Testis (tissue), 2 donors: ENCODE results near the gene MTHFR.

Source experiments
- POLR2A ChIP-seq: fragments of 450-650 bp; IDR thresholded peaks from one replicate; pipeline ENCODE4 v1.6.1; 2017; ENCODE audit warnings: antibody characterized with exemption, mild to moderate bottlenecking, moderate library complexity
- TF ChIP-seq, protein P1 (sequence below), 3 experiments: fragments of 450-650 bp in 2 of 3; fragments of 200-600 bp in 1 of 3; sonication (generic) in 1 of 3; IDR thresholded peaks; one replicate each; pipeline ENCODE4 v1.5.1; 2016 to 2019; ENCODE audit warnings: antibody characterized with exemption in 3 of 3, mild to moderate bottlenecking in 2 of 3, moderate library complexity in 1 of 3

GRCh38 chr1:11839727-11840705 lies 34.3 kb upstream of the MTHFR start:
- TF ChIP-seq, protein P1, sequence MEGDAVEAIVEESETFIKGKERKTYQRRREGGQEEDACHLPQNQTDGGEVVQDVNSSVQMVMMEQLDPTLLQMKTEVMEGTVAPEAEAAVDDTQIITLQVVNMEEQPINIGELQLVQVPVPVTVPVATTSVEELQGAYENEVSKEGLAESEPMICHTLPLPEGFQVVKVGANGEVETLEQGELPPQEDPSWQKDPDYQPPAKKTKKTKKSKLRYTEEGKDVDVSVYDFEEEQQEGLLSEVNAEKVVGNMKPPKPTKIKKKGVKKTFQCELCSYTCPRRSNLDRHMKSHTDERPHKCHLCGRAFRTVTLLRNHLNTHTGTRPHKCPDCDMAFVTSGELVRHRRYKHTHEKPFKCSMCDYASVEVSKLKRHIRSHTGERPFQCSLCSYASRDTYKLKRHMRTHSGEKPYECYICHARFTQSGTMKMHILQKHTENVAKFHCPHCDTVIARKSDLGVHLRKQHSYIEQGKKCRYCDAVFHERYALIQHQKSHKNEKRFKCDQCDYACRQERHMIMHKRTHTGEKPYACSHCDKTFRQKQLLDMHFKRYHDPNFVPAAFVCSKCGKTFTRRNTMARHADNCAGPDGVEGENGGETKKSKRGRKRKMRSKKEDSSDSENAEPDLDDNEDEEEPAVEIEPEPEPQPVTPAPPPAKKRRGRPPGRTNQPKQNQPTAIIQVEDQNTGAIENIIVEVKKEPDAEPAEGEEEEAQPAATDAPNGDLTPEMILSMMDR (IDR thresholded peaks at IDR 0.05): no peak
- no peak for TF ChIP-seq POLR2A
